Gastroesophageal sphincter (tissue), 4 donors: ENCODE data around the gene SFXN2. TPM values are rescaled to one million over a fixed set of nuclear protein-coding genes. Genes with fewer than 3 reads are reported as not detected.
"Not testable (repeated sequence)": the region's sequence is repeated elsewhere in the genome, so short reads cannot be mapped to it uniquely, and the experiment has no call there.

Source experiments
- ATAC-seq: fragments of 150-250 bp; one replicate; pipeline ENCODE4 v1.9.1; 2016; ENCODE audit warnings: mild to moderate bottlenecking, moderate library complexity
- H3K27ac ChIP-seq, 4 donors: fragments of 200-600 bp; sonication (generic) in 3 of 4; 1 replicate in 3 of 4; 2 replicates in 1 of 4; pipeline ENCODE4 v1.5.1; 2016 to 2019
- H3K27me3 ChIP-seq: fragments of 200-600 bp; sonication (generic); one replicate; pipeline ENCODE4 v1.5.1; 2019
- H3K36me3 ChIP-seq, 2 donors: fragments of 200-600 bp; sonication (generic); one replicate each; pipeline ENCODE4 v1.5.1; 2019; ENCODE audit warnings: control low read depth in 1 of 2
- H3K4me1 ChIP-seq, 3 donors: fragments of 200-600 bp; sonication (generic); 1 replicate in 2 of 3; 2 replicates in 1 of 3; pipeline ENCODE4 v1.5.1; 2016 to 2019; ENCODE audit warnings: control low read depth in 2 of 3
- H3K4me3 ChIP-seq, 2 donors: fragments of 200-600 bp; sonication (generic); one replicate each; pipeline ENCODE4 v1.5.1; 2019; ENCODE audit warnings: mild to moderate bottlenecking in 1 of 2, moderate library complexity in 1 of 2
- H3K9me3 ChIP-seq, 3 donors: fragments of 200-600 bp; sonication (generic); one replicate each; pipeline ENCODE4 v1.5.1; 2017 to 2019; ENCODE audit warnings: control low read depth in 2 of 3
- CTCF ChIP-seq, 4 experiments: fragments of 200-600 bp in 2 of 4; fragments of 450-650 bp in 2 of 4; sonication (generic) in 1 of 4; IDR thresholded peaks; one replicate each; pipeline ENCODE4 v1.5.1; 2017 to 2019; ENCODE audit warnings: antibody characterized with exemption in 4 of 4, mild to moderate bottlenecking in 2 of 4, moderate library complexity in 2 of 4
- EP300 ChIP-seq: sonication (generic); formaldehyde crosslinking; IDR thresholded peaks from one replicate; pipeline ENCODE4 v1.6.1; 2017; ENCODE audit warnings: antibody characterized with exemption, mild to moderate bottlenecking
- POLR2A ChIP-seq, 2 donors: fragments of 450-650 bp; IDR thresholded peaks; one replicate each; pipeline ENCODE4 v1.6.1; 2017; ENCODE audit warnings: antibody characterized with exemption in 2 of 2, mild to moderate bottlenecking in 2 of 2, moderate library complexity in 1 of 2
- POLR2AphosphoS5 ChIP-seq: sonication (generic); formaldehyde crosslinking; IDR thresholded peaks from one replicate; pipeline ENCODE4 v1.6.1; 2017; ENCODE audit warnings: antibody characterized with exemption
- WGBS, 2 donors: methylation state at CpG; one replicate each; pipeline ENCODE4 v1.1.5; 2018; ENCODE audit warnings: low coverage in 1 of 2; 5-methylcytosine and 5-hydroxymethylcytosine counted together
- total RNA-seq, 4 donors: library from RNA; depleted of rRNA; stranded (reverse); fragments of >200 nt; gene quantifications; one replicate each; pipeline ENCODE4 v1.1.0, GENCODE V29; 2016

Gene SFXN2
- total RNA-seq, 4 donors from 2014 or later, result 0.45 to 3.2 (median 1.2) TPM

- no peak for TF ChIP-seq EP300
- TF ChIP-seq POLR2AphosphoS5, result no peak
- TF ChIP-seq CTCF (IDR thresholded peaks at IDR 0.05), result no peak
- no peak for TF ChIP-seq POLR2A (IDR thresholded peaks at IDR 0.05)
- Histone ChIP-seq H3K4me1 (peaks cover 0 to 14% (median 0%) of the 10 kb centered on the region in 3 donors), H3K4me3 (no peak overlapping the region), H3K27me3 (no peaks in the 10 kb centered on the region), H3K27ac (no peak overlapping the region), H3K36me3 (peaks cover 0 to 59% of the 10 kb centered on the region in 2 donors), H3K9me3 (no peaks in the 10 kb centered on the region)
- ATAC-seq, result no peak
- 89 to 98% methylated on average over 4 of the region's 4 CpGs for WGBS, 2 donors
Measured at GRCh38 chr10:102682981-102683380, 31.5 kb upstream of the SFXN2 start.

- no peak for ATAC-seq
- TF ChIP-seq POLR2A (IDR thresholded peaks at IDR 0.05), result no peak
- no peak for TF ChIP-seq POLR2AphosphoS5
- no peak for TF ChIP-seq EP300
- TF ChIP-seq CTCF (IDR thresholded peaks at IDR 0.05), result no peak
- Histone ChIP-seq H3K27ac (no peak overlapping the region), H3K4me3 (no peak overlapping the region), H3K9me3 (no peaks in the 10 kb centered on the region), H3K4me1 (peaks cover 0 to 7% (median 0%) of the 10 kb centered on the region in 3 donors), H3K27me3 (no peaks in the 10 kb centered on the region), H3K36me3 (peaks cover 0 to 67% of the 10 kb centered on the region in 2 donors)
- 88% methylated on average over 4 to 5 of the region's 5 CpGs for WGBS, 2 donors
Measured at GRCh38 chr10:102683736-102684135, 30.7 kb upstream of the SFXN2 start.

- Histone ChIP-seq H3K9me3 (no peaks in the 10 kb centered on the region), H3K36me3 (peaks cover 0 to 76% of the 10 kb centered on the region in 2 donors), H3K4me3 (no peak overlapping the region), H3K27me3 (no peaks in the 10 kb centered on the region), H3K4me1 (no peaks in the 10 kb centered on the region), H3K27ac (no peak overlapping the region)
- ATAC-seq, result no peak
- 63 to 76% methylated on average over 6 to 8 of the region's 8 CpGs for WGBS, 2 donors
- TF ChIP-seq EP300, result no peak
- TF ChIP-seq CTCF (IDR thresholded peaks at IDR 0.05), result no peak
- TF ChIP-seq POLR2A (IDR thresholded peaks at IDR 0.05), result no peak
- TF ChIP-seq POLR2AphosphoS5, result no peak
Measured at GRCh38 chr10:102691285-102692066, 23.0 kb upstream of the SFXN2 start.

- ATAC-seq, result not testable (repeated sequence)
- 98 to 100% methylated on average over 6 to 10 of the region's 10 CpGs for WGBS, 2 donors
Measured at GRCh38 chr10:102695401-102695800, 19.0 kb upstream of the SFXN2 start.

GRCh38 chr10:102696736-102697135 is 17.7 kb upstream of the SFXN2 start:
- Histone ChIP-seq H3K27me3 (no peaks in the 10 kb centered on the region), H3K27ac (no peak overlapping the region), H3K4me3 (no peak overlapping the region), H3K4me1 (no peaks in the 10 kb centered on the region), H3K9me3 (no peaks in the 10 kb centered on the region), H3K36me3 (peaks cover 0 to 85% of the 10 kb centered on the region in 2 donors)
- TF ChIP-seq POLR2AphosphoS5, result no peak
- TF ChIP-seq POLR2A (IDR thresholded peaks at IDR 0.05), result no peak
- no peak for TF ChIP-seq CTCF (IDR thresholded peaks at IDR 0.05)
- TF ChIP-seq EP300, result no peak
- ATAC-seq, result no peak
- 97 to 100% methylated on average over 3 of the region's 3 CpGs for WGBS, 2 donors

More at GRCh38 chr10:102695401-102695800, 19.0 kb upstream of the SFXN2 start:
- not testable (repeated sequence) for H3K27me3 ChIP-seq, H3K4me3 ChIP-seq, H3K4me1 ChIP-seq, H3K27ac ChIP-seq, H3K9me3 ChIP-seq
- H3K36me3 ChIP-seq, result peaks cover 0 to 77% of the 10 kb centered on the region in 2 donors
